Upper lobe of left lung (tissue), 6 donors: ENCODE measurements around the gene GRK2. TPM values are rescaled to one million over a fixed set of nuclear protein-coding genes. Genes with fewer than 3 reads are reported as not detected.

ENCODE experiments used
- ATAC-seq, 2 donors: fragments of 200-7000 bp; cut with Tn5 transposase; one replicate each; pipeline ENCODE4 v1.9.1; 2022; ENCODE audit warnings: mild to moderate bottlenecking in 2 of 2, moderate library complexity in 2 of 2; ENCODE audit not compliant: low FRiP score in 2 of 2
- DNase-seq, 2 donors: peaks; one replicate each; pipeline ENCODE4 v3.0.0-alpha.2; 2019 to 2020
- H3K27ac ChIP-seq, 4 donors: fragments of 200-600 bp; sonication (generic); one replicate each; pipeline ENCODE4 v1.5.1; 2016 to 2019
- H3K27me3 ChIP-seq, 4 donors: fragments of 200-600 bp; sonication (generic); one replicate each; pipeline ENCODE4 v1.5.1; 2017 to 2019
- H3K36me3 ChIP-seq, 4 donors: fragments of 200-600 bp; sonication (generic); one replicate each; pipeline ENCODE4 v1.5.1; 2016 to 2019
- H3K4me1 ChIP-seq, 4 donors: fragments of 200-600 bp; sonication (generic); one replicate each; pipeline ENCODE4 v1.5.1; 2018 to 2019
- H3K4me3 ChIP-seq, 4 donors: fragments of 200-600 bp; sonication (generic); one replicate each; pipeline ENCODE4 v1.5.1; 2017 to 2019; ENCODE audit warnings: mild to moderate bottlenecking in 2 of 4, moderate library complexity in 1 of 4
- H3K9me3 ChIP-seq, 4 donors: fragments of 200-600 bp; sonication (generic); one replicate each; pipeline ENCODE4 v1.5.1; 2018 to 2019
- EP300 ChIP-seq, 4 donors: sonication (generic); formaldehyde crosslinking; IDR thresholded peaks; one replicate each; pipeline ENCODE4 v1.5.1; 2017; ENCODE audit warnings: antibody characterized with exemption in 4 of 4, control low read depth in 2 of 4
- POLR2A ChIP-seq, 4 donors: fragments of 450-650 bp; IDR thresholded peaks; one replicate each; pipeline ENCODE4 v1.5.1; 2016 to 2017; ENCODE audit warnings: antibody characterized with exemption in 4 of 4, mild to moderate bottlenecking in 2 of 4
- POLR2AphosphoS5 ChIP-seq, 2 donors: sonication (generic); formaldehyde crosslinking; IDR thresholded peaks; one replicate each; pipeline ENCODE4 v1.5.1; 2017; ENCODE audit warnings: antibody characterized with exemption in 2 of 2
- WGBS, 2 donors: methylation state at CpG; one replicate each; pipeline ENCODE4 v1.1.5; 2017 to 2018; 5-methylcytosine and 5-hydroxymethylcytosine counted together
- total RNA-seq, 6 donors: library from RNA; depleted of rRNA in 4 of 6; stranded (reverse); fragments of >200 nt in 4 of 6; gene quantifications; one replicate each; pipeline versions ENCODE4 v1.1.0 to v1.2.1, GENCODE V29; 2016 to 2021
- TF ChIP-seq, protein P1 (sequence below), 6 experiments: fragments of 450-650 bp in 4 of 6; fragments of 200-600 bp in 2 of 6; sonication (generic) in 2 of 6; IDR thresholded peaks; one replicate each; pipeline ENCODE4 v1.5.1; 2016 to 2019; ENCODE audit warnings: antibody characterized with exemption in 6 of 6
- donor health status: DM: no; HTN: no; CAD: no; lungs with moderate emphysema.
- donor health status: DM: no; HTN: yes; CAD: no; lungs with severe emphysema.

The GRK2 gene
- total RNA-seq, 6 donors from 2014 or later: 76.9 to 232 (median 117) TPM

DNA sequence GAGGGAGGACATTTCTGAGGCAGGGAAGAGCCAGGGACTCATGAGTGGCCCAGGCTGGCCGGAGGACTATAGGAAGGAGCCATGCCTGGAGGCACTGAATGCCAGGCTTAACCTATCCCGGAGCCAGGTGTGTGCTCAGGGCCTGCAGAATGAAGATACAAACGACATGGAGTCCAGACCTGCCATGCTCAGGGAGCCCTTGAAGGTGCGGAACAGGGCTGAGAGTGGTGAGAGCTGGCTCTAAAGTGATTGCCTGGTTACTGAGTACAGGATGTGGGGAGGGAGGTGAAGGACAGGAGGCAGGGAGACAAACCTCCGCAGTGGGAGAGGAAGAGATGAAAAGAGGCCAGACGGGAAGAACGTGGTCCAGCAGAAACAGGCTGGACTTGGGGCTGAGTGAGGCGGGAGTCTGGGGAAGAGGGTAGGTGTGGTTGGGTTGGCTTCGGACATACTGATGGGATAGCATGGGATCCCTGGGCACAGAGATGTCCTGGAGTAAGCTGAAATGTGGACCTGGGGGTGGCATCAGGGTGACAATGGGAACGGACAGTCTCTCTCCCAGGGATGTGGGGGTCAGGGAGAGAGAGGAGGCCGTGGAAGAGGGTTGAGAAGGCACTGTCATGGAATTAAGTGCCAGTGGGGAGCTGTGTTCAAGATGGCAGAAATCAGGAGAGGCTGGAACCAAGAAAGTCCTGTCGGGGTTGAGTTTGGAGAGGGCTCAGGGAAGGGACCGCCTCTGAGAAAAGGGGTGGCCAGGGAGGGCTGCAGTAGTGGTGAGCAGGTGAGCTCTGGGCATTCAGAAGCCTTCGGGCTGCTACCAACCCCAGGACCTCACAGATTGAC is 21.3 kb downstream of the GRK2 start:
- peak overlapping the region; percentile 92 to 99 (median 97) for H3K27ac ChIP-seq
- no peaks in the 10 kb centered on the region for H3K27me3 ChIP-seq
- DNase-seq (no peak), ATAC-seq (no peak)
- TF ChIP-seq EP300 (IDR thresholded peaks at IDR 0.05) (no peak), POLR2AphosphoS5 (IDR thresholded peaks at IDR 0.05) (no peak), POLR2A (IDR thresholded peaks at IDR 0.05) (no peak)
- TF ChIP-seq, protein P1, sequence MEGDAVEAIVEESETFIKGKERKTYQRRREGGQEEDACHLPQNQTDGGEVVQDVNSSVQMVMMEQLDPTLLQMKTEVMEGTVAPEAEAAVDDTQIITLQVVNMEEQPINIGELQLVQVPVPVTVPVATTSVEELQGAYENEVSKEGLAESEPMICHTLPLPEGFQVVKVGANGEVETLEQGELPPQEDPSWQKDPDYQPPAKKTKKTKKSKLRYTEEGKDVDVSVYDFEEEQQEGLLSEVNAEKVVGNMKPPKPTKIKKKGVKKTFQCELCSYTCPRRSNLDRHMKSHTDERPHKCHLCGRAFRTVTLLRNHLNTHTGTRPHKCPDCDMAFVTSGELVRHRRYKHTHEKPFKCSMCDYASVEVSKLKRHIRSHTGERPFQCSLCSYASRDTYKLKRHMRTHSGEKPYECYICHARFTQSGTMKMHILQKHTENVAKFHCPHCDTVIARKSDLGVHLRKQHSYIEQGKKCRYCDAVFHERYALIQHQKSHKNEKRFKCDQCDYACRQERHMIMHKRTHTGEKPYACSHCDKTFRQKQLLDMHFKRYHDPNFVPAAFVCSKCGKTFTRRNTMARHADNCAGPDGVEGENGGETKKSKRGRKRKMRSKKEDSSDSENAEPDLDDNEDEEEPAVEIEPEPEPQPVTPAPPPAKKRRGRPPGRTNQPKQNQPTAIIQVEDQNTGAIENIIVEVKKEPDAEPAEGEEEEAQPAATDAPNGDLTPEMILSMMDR (IDR thresholded peaks at IDR 0.05): no peak
- H3K36me3 ChIP-seq: peaks cover 27 to 69% (median 56%) of the 10 kb centered on the region in 4 donors
- peak overlapping the region in 3 of 4 donors; percentile 91 to 98 (median 97) for H3K4me3 ChIP-seq
- peaks cover 38 to 67% (median 56%) of the 10 kb centered on the region in 4 donors for H3K4me1 ChIP-seq
- H3K9me3 ChIP-seq: no peaks in the 10 kb centered on the region
- 57 to 63% methylated on average over 14 of the region's 14 CpGs for WGBS, 2 donors

DNA sequence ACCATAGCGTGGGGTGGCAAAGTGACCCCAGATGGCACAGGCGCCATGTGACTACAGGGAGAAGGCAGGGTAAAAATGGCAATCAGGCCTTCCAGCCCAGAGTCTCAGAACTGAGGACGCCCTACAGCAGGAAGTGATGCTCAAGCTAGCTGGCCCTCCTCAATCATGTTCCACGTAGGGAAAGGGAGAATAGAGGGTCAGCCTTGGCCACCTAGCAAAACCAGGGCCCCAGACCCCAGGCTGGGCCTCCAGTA is 21.9 kb downstream of the GRK2 start:
- no peak for ATAC-seq
- no peak for TF ChIP-seq EP300 (IDR thresholded peaks at IDR 0.05)
- 7 to 34% methylated on average over 3 to 4 of the region's 4 CpGs for WGBS, 2 donors
- Histone ChIP-seq H3K9me3 (no peaks in the 10 kb centered on the region), H3K36me3 (peaks cover 23 to 65% (median 51%) of the 10 kb centered on the region in 4 donors), H3K27me3 (no peaks in the 10 kb centered on the region), H3K4me1 (peaks cover 36 to 66% (median 52%) of the 10 kb centered on the region in 4 donors), H3K27ac (peak overlapping the region; percentile 92 to 99 (median 97)), H3K4me3 (peak overlapping the region in 3 of 4 donors; percentile 91 to 98 (median 97))
- no peak for DNase-seq

DNA sequence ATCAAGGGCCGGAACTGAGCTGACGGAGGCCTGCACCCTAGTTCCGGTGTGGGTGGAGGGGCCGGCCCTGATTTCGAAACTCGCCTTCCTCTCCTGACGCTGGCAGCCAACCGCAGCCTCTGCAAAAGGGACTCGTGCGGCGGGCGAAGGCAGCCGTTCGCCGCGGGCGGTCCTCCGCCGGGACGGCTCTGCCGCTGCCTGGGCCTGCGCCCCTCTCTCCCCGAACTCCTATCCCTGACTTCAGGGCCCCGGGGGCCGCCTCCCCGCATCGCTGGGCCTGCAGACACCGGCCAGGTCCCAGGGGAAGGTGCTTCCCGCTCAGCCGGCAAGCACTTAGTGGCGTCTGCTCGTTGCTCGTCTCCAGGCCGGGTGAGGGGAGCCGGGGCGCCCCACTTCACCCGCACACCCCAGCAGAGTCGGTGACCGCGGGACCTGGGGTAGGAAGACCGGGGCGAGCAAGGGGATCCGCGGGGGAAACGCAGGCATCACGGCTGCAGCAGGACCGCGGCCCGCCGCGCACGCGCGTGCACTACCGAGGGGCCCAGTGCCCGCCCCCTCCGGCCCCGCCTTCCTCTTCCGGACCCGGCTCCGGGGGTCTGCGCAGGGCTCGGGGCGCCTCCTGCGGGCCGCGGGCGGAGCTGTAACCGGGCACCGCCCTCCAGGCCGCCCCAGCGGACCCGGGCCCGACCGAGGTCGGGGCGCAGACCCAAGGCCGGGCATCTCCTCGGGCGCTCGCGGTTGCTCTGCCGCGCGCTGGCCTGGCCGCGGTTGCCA is 22.4 kb downstream of the GRK2 start:
- peak; percentile 82 to 95 for TF ChIP-seq POLR2AphosphoS5 (IDR thresholded peaks at IDR 0.05)
- peak in 3 of 4 donors; percentile 45 to 88 (median 76) for TF ChIP-seq POLR2A (IDR thresholded peaks at IDR 0.05)
- peak in 2 of 4 donors; percentile 52 to 73 for TF ChIP-seq EP300 (IDR thresholded peaks at IDR 0.05)
- TF ChIP-seq, protein P1 (IDR thresholded peaks at IDR 0.05): peak; percentile 56 to 95 (median 79)
- peak; percentile 88 to 93 for ATAC-seq
- H3K27ac ChIP-seq: peak overlapping the region; percentile 92 to 99 (median 97)
- DNase-seq: peak; percentile 95 to 98
- H3K4me3 ChIP-seq: peak overlapping the region; percentile 91 to 100 (median 98)
- H3K27me3 ChIP-seq: no peaks in the 10 kb centered on the region
- peaks cover 18 to 62% (median 46%) of the 10 kb centered on the region in 4 donors for H3K36me3 ChIP-seq
- WGBS, 2 donors: 0% methylated on average over 9 to 22 of the region's 87 CpGs
- no peaks in the 10 kb centered on the region for H3K9me3 ChIP-seq
- H3K4me1 ChIP-seq: peaks cover 39 to 68% (median 51%) of the 10 kb centered on the region in 4 donors

DNA sequence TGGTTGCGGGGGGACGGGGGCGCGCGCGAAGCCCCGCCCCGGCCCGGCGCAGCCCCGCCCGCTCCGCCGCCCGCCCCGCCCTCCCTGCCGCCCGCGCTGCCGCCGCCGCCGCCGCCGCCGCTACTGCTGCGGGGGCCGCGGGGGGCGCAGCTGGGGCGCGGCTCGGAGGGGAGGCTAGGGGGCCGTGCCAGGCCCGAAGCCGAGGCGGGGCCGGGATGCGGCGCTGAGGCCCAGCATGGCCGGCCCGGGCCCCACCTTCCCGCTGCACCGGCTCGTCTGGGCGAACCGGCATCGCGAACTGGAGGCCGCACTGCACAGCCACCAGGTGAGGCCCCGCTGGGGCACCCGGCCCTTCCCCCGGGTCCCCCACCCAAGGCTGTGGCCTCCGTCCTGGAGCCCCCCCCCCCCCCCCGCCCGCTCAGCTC is 23.0 kb downstream of the GRK2 start, which contains the start of gene ANKRD13D:
ANKRD13D (plus strand) TSS at position 78 of the 425 bp plus-strand sequence; CDS start at position 236, 158 bp downstream.
- peaks cover 13 to 62% (median 40%) of the 10 kb centered on the region in 4 donors for H3K36me3 ChIP-seq
- ATAC-seq (no peak), DNase-seq (no peak)
- no CpG with 5 or more reads among the region's 56 CpGs for WGBS, 2 donors
- peak within 1 kb of the TSS; percentile 91 to 100 (median 98) for H3K4me3 ChIP-seq
- TF ChIP-seq, protein P1 (IDR thresholded peaks at IDR 0.05): peak in 1 of 6 experiments; percentile 2
- TF ChIP-seq EP300 (IDR thresholded peaks at IDR 0.05): no peak
- peaks cover 39 to 69% (median 50%) of the 10 kb centered on the region in 4 donors for H3K4me1 ChIP-seq
- H3K27me3 ChIP-seq: no peaks in the 10 kb centered on the region
- H3K9me3 ChIP-seq: no peaks in the 10 kb centered on the region
- peak within 1 kb of the TSS; percentile 92 to 99 (median 97) for H3K27ac ChIP-seq
